ENCODE results near the gene ANKRD34A.

Gene ANKRD34A

DNA sequence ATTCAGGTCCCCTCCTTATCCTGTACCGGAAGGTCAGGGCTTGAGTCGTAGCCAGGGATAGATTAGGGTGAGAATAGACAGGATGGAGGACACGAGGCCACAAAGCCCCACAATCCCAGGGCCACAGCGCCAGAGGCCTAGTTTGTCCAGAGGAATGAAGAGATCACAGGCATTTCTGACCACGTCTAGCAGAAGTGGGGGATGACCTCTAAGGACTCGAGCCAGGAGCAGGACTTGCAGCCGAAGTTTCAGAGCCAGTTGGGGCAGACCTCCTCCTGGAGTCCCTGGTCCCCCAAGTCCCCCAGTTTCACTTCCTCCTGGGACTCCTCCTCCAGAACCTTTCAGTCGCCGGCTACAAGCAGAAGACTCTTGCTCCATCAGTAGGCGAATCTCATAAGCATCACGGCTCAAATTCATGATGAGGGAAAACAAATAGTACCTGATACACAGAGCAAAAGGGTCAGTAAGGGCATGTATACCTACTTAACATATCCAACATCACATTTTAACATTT lies 52.2 kb downstream of the ANKRD34A start:
- no peak for DNase-seq (ENCODE audit: low read depth in 2 of 3, low spot score in 1 of 3)

Data from stimulated activated CD4-positive, alpha-beta T cell treated with anti-CD3 and anti-CD28 coated beads, Interleukin-12 subunit alpha, Interleukin-12 subunit beta, amount 100 ng/mL, for 48 hours (primary cell).